Hematopoietic multipotent progenitor cell treated with erythropoietin and hydrocortisone succinate and interleukin-3 and kit ligand, for 6 days (in vitro differentiated cells): Measurements from ENCODE around the gene GLP1R.

Source experiments
- DNase-seq: peaks from one replicate; pipeline ENCODE4 v3.0.0-alpha.2; 2015

Gene GLP1R

GRCh38 chr6:39063526-39063925 is 14.9 kb downstream of the GLP1R start:
- no peak for DNase-seq

GRCh38 chr6:39065561-39065960 is 17.0 kb downstream of the GLP1R start:
- no peak for DNase-seq

GRCh38 chr6:39068391-39068790 is 19.8 kb downstream of the GLP1R start:
- DNase-seq, result no peak

- DNase-seq, result no peak
These were observed 24.2 kb downstream of the GLP1R start for GRCh38 chr6:39072830-39073229.

- DNase-seq, result no peak
These were observed 25.1 kb downstream of the GLP1R start for GRCh38 chr6:39073471-39074355.

- no peak for DNase-seq
These were observed 25.9 kb downstream of the GLP1R start for GRCh38 chr6:39074486-39074885.

- DNase-seq, result no peak
These were observed 26.6 kb downstream of the GLP1R start for GRCh38 chr6:39075010-39075686.

- no peak for DNase-seq
These were observed 27.4 kb downstream of the GLP1R start for GRCh38 chr6:39075807-39076622.

- DNase-seq, result no peak
These were observed 28.3 kb downstream of the GLP1R start for GRCh38 chr6:39076623-39077535.

- DNase-seq, result no peak
These were observed 29.5 kb downstream of the GLP1R start for GRCh38 chr6:39077882-39078594.

GRCh38 chr6:39078695-39079094 is 30.1 kb downstream of the GLP1R start:
- DNase-seq, result no peak

- DNase-seq, result no peak
These were observed 30.9 kb downstream of the GLP1R start for GRCh38 chr6:39079197-39080125.

- no peak for DNase-seq
These were observed 31.8 kb downstream of the GLP1R start for GRCh38 chr6:39080246-39080875.

- DNase-seq, result no peak
These were observed 33.7 kb downstream of the GLP1R start for GRCh38 chr6:39082310-39082709.

- DNase-seq, result no peak
These were observed 34.7 kb downstream of the GLP1R start for GRCh38 chr6:39083231-39083634.

- no peak for DNase-seq
These were observed 35.9 kb downstream of the GLP1R start for GRCh38 chr6:39084506-39084905.

- DNase-seq, result no peak
These were observed 36.7 kb downstream of the GLP1R start for GRCh38 chr6:39085129-39085797.

GRCh38 chr6:39086294-39086693 is 37.7 kb downstream of the GLP1R start:
- no peak for DNase-seq

- DNase-seq, result no peak
These were observed 38.1 kb downstream of the GLP1R start for GRCh38 chr6:39086711-39087110.
